GM19193 (cell line): ENCODE results near the gene ADGRD1.

Experiments used
- POLR2A ChIP-seq: IDR thresholded peaks from 4 replicates; pipeline ENCODE4 v1.6.1; 2011; ENCODE audit not compliant: insufficient read depth, insufficient read length; ENCODE audit errors: extremely low read depth

ADGRD1 gene

GRCh38 chr12:130954544-130954831 is 781 bp downstream of the ADGRD1 start:
- no peak for TF ChIP-seq POLR2A

- no peak for TF ChIP-seq POLR2A
Observed at GRCh38 chr12:130955238-130955816, 1.6 kb downstream of the ADGRD1 start.

GRCh38 chr12:130956009-130956408 is 2.3 kb downstream of the ADGRD1 start:
- no peak for TF ChIP-seq POLR2A

GRCh38 chr12:130956456-130957303 is 3.0 kb downstream of the ADGRD1 start:
- TF ChIP-seq POLR2A, result no peak

GRCh38 chr12:130957304-130957621 is 3.6 kb downstream of the ADGRD1 start:
- no peak for TF ChIP-seq POLR2A

GRCh38 chr12:130958557-130959140 is 4.9 kb downstream of the ADGRD1 start:
- TF ChIP-seq POLR2A, result no peak

GRCh38 chr12:130959632-130960031 is 5.9 kb downstream of the ADGRD1 start:
- no peak for TF ChIP-seq POLR2A

- no peak for TF ChIP-seq POLR2A
Observed at GRCh38 chr12:130960058-130960457, 6.4 kb downstream of the ADGRD1 start.

GRCh38 chr12:130960787-130961186 is 7.1 kb downstream of the ADGRD1 start:
- no peak for TF ChIP-seq POLR2A

- no peak for TF ChIP-seq POLR2A
Observed at GRCh38 chr12:130961921-130962451, 8.3 kb downstream of the ADGRD1 start.

- no peak for TF ChIP-seq POLR2A
Observed at GRCh38 chr12:130965214-130965613, 11.5 kb downstream of the ADGRD1 start.

GRCh38 chr12:130965668-130966067 is 12.0 kb downstream of the ADGRD1 start:
- TF ChIP-seq POLR2A, result no peak

GRCh38 chr12:130966443-130967030 is 12.8 kb downstream of the ADGRD1 start:
- TF ChIP-seq POLR2A, result no peak

- no peak for TF ChIP-seq POLR2A
Observed at GRCh38 chr12:130967636-130968035, 13.9 kb downstream of the ADGRD1 start.

GRCh38 chr12:130968611-130969010 is 14.9 kb downstream of the ADGRD1 start:
- no peak for TF ChIP-seq POLR2A

GRCh38 chr12:130969223-130969622 is 15.5 kb downstream of the ADGRD1 start:
- no peak for TF ChIP-seq POLR2A
